DOHH2 (cell line): ENCODE measurements around the gene SKIL.

ENCODE experiments used
- H3F3A ChIP-seq: fragments of 200-600 bp; sonication (generic), shearing (Covaris generic); 2 replicates; pipeline ENCODE4 v1.6.0; 2016; ENCODE audit warnings: antibody characterized with exemption, mild to moderate bottlenecking; ENCODE audit not compliant: control insufficient read depth, insufficient read depth
- H3K27ac ChIP-seq: fragments of 200-600 bp; sonication (generic); 2 replicates; pipeline ENCODE4 v1.5.1; 2014; ENCODE audit warnings: low read depth, mild to moderate bottlenecking, low read length, moderate library complexity
- H3K27me3 ChIP-seq: fragments of 200-600 bp; sonication (generic); 2 replicates; pipeline ENCODE4 v1.6.1; 2014; ENCODE audit warnings: mild to moderate bottlenecking, low read length, mixed read lengths; ENCODE audit not compliant: control insufficient read depth
- H3K36me3 ChIP-seq: fragments of 200-600 bp; sonication (generic); 2 replicates; pipeline ENCODE4 v1.6.1; 2014; ENCODE audit warnings: mild to moderate bottlenecking, low read length, moderate library complexity, mixed read lengths; ENCODE audit not compliant: control insufficient read depth
- H3K4me1 ChIP-seq: fragments of 200-600 bp; sonication (generic); 2 replicates; pipeline ENCODE4 v1.6.1; 2014; ENCODE audit warnings: mild to moderate bottlenecking, low read length, mixed read lengths; ENCODE audit not compliant: control insufficient read depth
- H3K4me2 ChIP-seq: fragments of 200-600 bp; sonication (generic); 2 replicates; pipeline ENCODE4 v1.6.0; 2014; ENCODE audit warnings: mild to moderate bottlenecking, low read length, moderate library complexity
- H3K4me3 ChIP-seq: fragments of 200-600 bp; sonication (generic); 2 replicates; pipeline ENCODE4 v1.5.1; 2014; ENCODE audit warnings: mild to moderate bottlenecking, low read length, mixed read lengths
- H3K79me2 ChIP-seq: fragments of 200-600 bp; sonication (generic); 2 replicates; pipeline ENCODE4 v1.6.1; 2014; ENCODE audit warnings: mild to moderate bottlenecking, low read length, mixed read lengths; ENCODE audit not compliant: control insufficient read depth
- H3K9me2 ChIP-seq: fragments of 200-600 bp; sonication (generic); replicated peaks from 2 replicates; pipeline ENCODE4 v1.6.1; 2014; ENCODE audit warnings: mild to moderate bottlenecking, low read length, mixed read lengths; ENCODE audit not compliant: control insufficient read depth
- H3K9me3 ChIP-seq: fragments of 200-600 bp; sonication (generic); 2 replicates; pipeline ENCODE4 v1.6.1; 2014; ENCODE audit warnings: antibody characterized with exemption, low read length, mixed read lengths; ENCODE audit not compliant: control insufficient read depth, insufficient read depth
- H4K20me1 ChIP-seq: fragments of 200-600 bp; sonication (generic); 2 replicates; pipeline ENCODE4 v1.6.0; 2014; ENCODE audit warnings: low read depth, mild to moderate bottlenecking, antibody characterized with exemption, low read length, moderate library complexity; ENCODE audit not compliant: control insufficient read depth, insufficient read depth
- EZH2phosphoT487 ChIP-seq: fragments of 200-600 bp; sonication (generic); IDR thresholded peaks from 2 replicates; pipeline ENCODE4 v1.6.1; 2017; ENCODE audit warnings: borderline replicate concordance, mild to moderate bottlenecking, antibody characterized with exemption, low read length, moderate library complexity, mixed read lengths
- TF ChIP-seq, protein P1 (sequence below): fragments of 200-600 bp; sonication (generic); IDR thresholded peaks from one replicate; pipeline ENCODE4 v1.5.1; 2014; ENCODE audit warnings: antibody characterized with exemption, mild to moderate bottlenecking, low read depth, low read length; ENCODE audit not compliant: poor library complexity, severe bottlenecking

SKIL gene

DNA sequence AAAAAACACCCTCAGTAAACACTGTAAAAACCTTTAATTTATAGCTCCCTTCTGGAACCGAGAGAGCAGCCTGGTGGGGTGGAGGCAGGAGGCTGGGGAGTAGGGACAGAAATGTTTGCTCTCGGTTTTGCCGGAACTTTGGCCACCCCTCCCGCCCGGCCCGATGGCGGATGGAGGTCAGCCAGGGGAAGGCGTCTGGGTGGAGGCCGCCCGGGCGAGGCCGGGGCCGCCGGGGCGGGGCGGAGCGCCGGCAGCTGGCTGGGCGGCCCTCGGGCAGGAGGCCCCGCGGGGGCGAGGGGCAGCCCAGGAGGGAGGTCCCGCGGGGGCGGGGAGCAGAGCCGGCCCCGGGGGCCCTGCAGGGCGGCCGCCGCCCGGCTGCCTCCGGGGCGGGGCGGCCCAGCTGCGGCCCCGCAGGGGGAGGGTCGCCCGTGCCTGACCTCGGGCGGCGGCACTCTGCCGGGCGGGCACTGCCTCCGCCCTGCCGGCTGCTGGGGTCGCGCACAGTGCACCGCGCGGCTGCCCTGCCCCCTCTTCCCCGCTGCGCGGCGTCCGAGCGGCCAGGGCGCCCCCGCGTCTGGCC lies 829 bp upstream of the SKIL start:
- Histone ChIP-seq H3K4me2 (peak overlapping the region; percentile 88), H4K20me1 (no peaks in the 10 kb centered on the region), H3K4me3 (peak overlapping the region; percentile 79), H3K27me3 (no peaks in the 10 kb centered on the region), H3K9me3 (no peaks in the 10 kb centered on the region), H3F3A (peaks cover 27% of the 10 kb centered on the region), H3K4me1 (peaks cover 77% of the 10 kb centered on the region), H3K79me2 (peaks cover 41% of the 10 kb centered on the region), H3K9me2 (no peaks in the 10 kb centered on the region), H3K27ac (peak overlapping the region; percentile 92), H3K36me3 (peaks cover 36% of the 10 kb centered on the region)
- TF ChIP-seq, protein P1, sequence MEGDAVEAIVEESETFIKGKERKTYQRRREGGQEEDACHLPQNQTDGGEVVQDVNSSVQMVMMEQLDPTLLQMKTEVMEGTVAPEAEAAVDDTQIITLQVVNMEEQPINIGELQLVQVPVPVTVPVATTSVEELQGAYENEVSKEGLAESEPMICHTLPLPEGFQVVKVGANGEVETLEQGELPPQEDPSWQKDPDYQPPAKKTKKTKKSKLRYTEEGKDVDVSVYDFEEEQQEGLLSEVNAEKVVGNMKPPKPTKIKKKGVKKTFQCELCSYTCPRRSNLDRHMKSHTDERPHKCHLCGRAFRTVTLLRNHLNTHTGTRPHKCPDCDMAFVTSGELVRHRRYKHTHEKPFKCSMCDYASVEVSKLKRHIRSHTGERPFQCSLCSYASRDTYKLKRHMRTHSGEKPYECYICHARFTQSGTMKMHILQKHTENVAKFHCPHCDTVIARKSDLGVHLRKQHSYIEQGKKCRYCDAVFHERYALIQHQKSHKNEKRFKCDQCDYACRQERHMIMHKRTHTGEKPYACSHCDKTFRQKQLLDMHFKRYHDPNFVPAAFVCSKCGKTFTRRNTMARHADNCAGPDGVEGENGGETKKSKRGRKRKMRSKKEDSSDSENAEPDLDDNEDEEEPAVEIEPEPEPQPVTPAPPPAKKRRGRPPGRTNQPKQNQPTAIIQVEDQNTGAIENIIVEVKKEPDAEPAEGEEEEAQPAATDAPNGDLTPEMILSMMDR, result no peak
- TF ChIP-seq EZH2phosphoT487, result no peak

GRCh38 chr3:170358042-170359010 lies 811 bp downstream of the SKIL start:
- Histone ChIP-seq H3K27me3 (no peaks in the 10 kb centered on the region), H3K4me1 (peaks cover 75% of the 10 kb centered on the region), H3K9me3 (no peaks in the 10 kb centered on the region), H3K79me2 (peaks cover 57% of the 10 kb centered on the region), H3F3A (peaks cover 25% of the 10 kb centered on the region), H3K27ac (peak overlapping the region; percentile 89), H3K36me3 (peaks cover 50% of the 10 kb centered on the region), H3K4me2 (peak overlapping the region; percentile 73), H3K9me2 (no peaks in the 10 kb centered on the region), H3K4me3 (peak overlapping the region; percentile 82), H4K20me1 (no peaks in the 10 kb centered on the region)
- TF ChIP-seq, protein P1, result peak; percentile 75
- TF ChIP-seq EZH2phosphoT487, result no peak

- no peaks in the 10 kb centered on the region for H3K9me2 ChIP-seq
- H3K4me3 ChIP-seq, result peak overlapping the region; percentile 82
- H3K27me3 ChIP-seq, result no peaks in the 10 kb centered on the region
- H3K4me1 ChIP-seq, result peaks cover 75% of the 10 kb centered on the region
- peaks cover 58% of the 10 kb centered on the region for H3K36me3 ChIP-seq
- no peaks in the 10 kb centered on the region for H3K9me3 ChIP-seq
- TF ChIP-seq, protein P1, result no peak
- H3F3A ChIP-seq, result peaks cover 23% of the 10 kb centered on the region
- peaks cover 67% of the 10 kb centered on the region for H3K79me2 ChIP-seq
- H3K27ac ChIP-seq, result 0 out of 2 replicates have a peak overlapping the region, but pooled peaks have one; percentile 89
- no peaks in the 10 kb centered on the region for H4K20me1 ChIP-seq
- peak overlapping the region; percentile 73 for H3K4me2 ChIP-seq
Measured at GRCh38 chr3:170359178-170359704, 1.7 kb downstream of the SKIL start.
